Common myeloid progenitor, CD34-positive (primary cell): ENCODE results near the gene MAN2C1.
"Not testable (repeated sequence)": the region's sequence is repeated elsewhere in the genome, so short reads cannot be mapped to it uniquely, and the experiment has no call there.

ENCODE experiments used
- CTCF ChIA-PET: fragments of 350-600 bp; sonication (Branson Sonifier 250); formaldehyde crosslinking; loops from one replicate; lab custom pipeline; 2021; ENCODE audit warnings: antibody characterized with exemption; lab: Charles Lee
- POLR2A ChIA-PET: fragments of 350-600 bp; sonication (Branson Sonifier 250); formaldehyde crosslinking; loops from one replicate; lab custom pipeline; 2021; ENCODE audit warnings: antibody characterized with exemption; lab: Charles Lee
- DNase-seq, 3 donors: peaks; one replicate each; pipeline versions ENCODE4 v3.0.0 to v3.0.0-alpha.2; 2013
- H3K27ac ChIP-seq, 2 experiments: 1 replicate in 1 of 2; 2 replicates in 1 of 2; pipeline ENCODE4 v1.7.0; 2013; ENCODE audit warnings: inconsistent platforms in 2 of 2, low read length in 2 of 2, mild to moderate bottlenecking in 2 of 2, low read depth in 1 of 2, moderate library complexity in 1 of 2; ENCODE audit not compliant: severe bottlenecking in 2 of 2, insufficient read depth in 1 of 2, poor library complexity in 1 of 2
- H3K27me3 ChIP-seq, 5 experiments: replicated peaks in 2 of 5; 1 replicate in 3 of 5; 2 replicates in 2 of 5; pipeline versions ENCODE4 v1.6.1 to v1.7.0; 2013; ENCODE audit warnings: low read length in 4 of 5, mild to moderate bottlenecking in 2 of 5, moderate library complexity in 2 of 5, inconsistent platforms in 1 of 5; ENCODE audit not compliant: insufficient read depth in 5 of 5, control insufficient read depth in 4 of 5
- H3K36me3 ChIP-seq, 4 experiments: 1 replicate in 2 of 4; 2 replicates in 2 of 4; pipeline versions ENCODE4 v1.6.1 to v1.7.0; 2013; ENCODE audit warnings: low read length in 3 of 4, control low read depth in 1 of 4, mild to moderate bottlenecking in 1 of 4; ENCODE audit not compliant: control insufficient read depth in 4 of 4, insufficient read depth in 4 of 4
- H3K4me1 ChIP-seq, 4 experiments: 1 replicate in 3 of 4; 2 replicates in 1 of 4; pipeline versions ENCODE4 v1.6.1 to v1.7.1; 2013; ENCODE audit warnings: low read length in 3 of 4, mild to moderate bottlenecking in 3 of 4, control low read depth in 1 of 4, inconsistent platforms in 1 of 4, moderate library complexity in 1 of 4; ENCODE audit not compliant: control insufficient read depth in 4 of 4, insufficient read depth in 4 of 4; ENCODE audit errors: control extremely low read depth in 1 of 4
- H3K4me3 ChIP-seq, 7 experiments: 1 replicate in 4 of 7; 2 replicates in 3 of 7; pipeline versions ENCODE4 v1.5.1 to v1.7.0; 2013; ENCODE audit warnings: mild to moderate bottlenecking in 7 of 7, low read length in 6 of 7, moderate library complexity in 6 of 7, inconsistent platforms in 2 of 7, low read depth in 2 of 7, control low read depth in 1 of 7; ENCODE audit not compliant: insufficient read depth in 4 of 7, control insufficient read depth in 1 of 7; ENCODE audit errors: extremely low read depth in 1 of 7
- H3K9me3 ChIP-seq, 5 experiments: 1 replicate in 4 of 5; 2 replicates in 1 of 5; pipeline versions ENCODE4 v1.6.1 to v1.7.1; 2013; ENCODE audit warnings: low read length in 4 of 5, mild to moderate bottlenecking in 2 of 5, inconsistent platforms in 1 of 5, low read depth in 1 of 5, moderate library complexity in 1 of 5; ENCODE audit not compliant: control insufficient read depth in 4 of 5, insufficient read depth in 2 of 5; ENCODE audit errors: control extremely low read depth in 1 of 5
- WGBS: methylation state at CpG from one replicate; pipeline ENCODE4 v1.1.5; 2013; ENCODE audit not compliant: insufficient coverage; 5-methylcytosine and 5-hydroxymethylcytosine counted together

MAN2C1 gene

DNA sequence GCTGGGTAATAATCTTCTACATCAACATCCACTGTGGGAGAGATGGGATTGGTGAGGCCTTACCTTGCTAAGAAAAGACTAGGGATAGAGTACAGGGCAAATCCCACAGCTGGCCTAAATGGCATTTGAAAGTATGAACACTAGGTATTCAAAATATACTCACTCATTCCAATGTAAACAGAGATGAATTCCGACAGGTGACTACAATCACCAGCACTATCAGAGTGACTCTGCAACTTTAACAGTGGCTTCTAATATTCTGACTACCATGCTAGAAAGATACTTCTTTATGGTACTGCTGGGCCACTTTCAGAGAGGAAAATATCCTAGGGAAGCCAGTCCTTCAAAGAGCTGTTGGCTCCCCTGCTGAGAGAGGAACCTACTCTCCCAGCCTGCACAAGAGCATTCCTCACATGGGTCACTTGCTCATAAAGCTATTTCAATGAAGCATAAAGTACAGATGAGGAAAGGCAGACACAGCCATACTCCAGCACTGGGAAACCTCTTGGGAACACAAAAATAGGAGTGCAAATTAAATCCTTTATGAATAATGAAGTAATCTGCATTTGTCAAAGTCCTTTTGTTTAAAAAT lies 21.5 kb upstream of the MAN2C1 start:
- H3K27ac ChIP-seq: no peak overlapping the region
- no peaks in the 10 kb centered on the region for H3K9me3 ChIP-seq
- H3K4me1 ChIP-seq: no peaks in the 10 kb centered on the region
- peaks cover 31 to 94% (median 68%) of the 10 kb centered on the region in 4 experiments for H3K36me3 ChIP-seq
- H3K4me3 ChIP-seq: no peak overlapping the region
- ChIA-PET CTCF (interaction anchor here (0.8 kb wide), 1 partner anchor 23 kb away, joined by 4 read pairs; no protein-coding TSS in a partner anchor), POLR2A (no interaction called here)
- no peaks in the 10 kb centered on the region for H3K27me3 ChIP-seq
- DNase-seq: no peak
- 100% methylated on average over 1 of the region's 1 CpG for WGBS

DNA sequence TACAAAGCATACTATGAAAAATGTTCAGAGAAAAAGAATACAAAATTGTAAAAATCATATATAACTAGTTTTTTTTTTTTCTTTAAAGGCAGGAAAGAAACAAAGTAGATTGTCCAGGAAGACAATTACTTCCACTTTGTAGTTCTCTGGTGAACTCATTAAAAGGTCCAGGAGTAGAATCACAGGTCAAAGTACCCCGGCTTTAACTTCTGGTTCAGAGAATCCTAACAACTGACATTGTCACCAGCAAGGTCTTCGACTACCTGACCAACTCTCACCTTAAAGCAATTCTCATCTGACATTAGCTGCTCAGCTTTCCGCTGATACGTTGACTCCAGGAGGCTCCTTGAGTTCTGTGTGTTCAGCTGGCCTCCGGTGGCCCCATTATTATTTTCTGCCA lies 15.6 kb upstream of the MAN2C1 start:
- H3K9me3 ChIP-seq, H3K4me3 ChIP-seq, H3K27me3 ChIP-seq, H3K27ac ChIP-seq, H3K4me1 ChIP-seq, POLR2A ChIA-PET, DNase-seq: not testable (repeated sequence)
- peaks cover 19 to 84% (median 56%) of the 10 kb centered on the region in 4 experiments for H3K36me3 ChIP-seq
- CTCF ChIA-PET: interaction anchor here (2.3 kb wide), 1 partner anchor 16 kb away, joined by 8 read pairs; the partner anchor contains the start of gene MAN2C1
- 94% methylated on average over 4 of the region's 5 CpGs for WGBS

DNA sequence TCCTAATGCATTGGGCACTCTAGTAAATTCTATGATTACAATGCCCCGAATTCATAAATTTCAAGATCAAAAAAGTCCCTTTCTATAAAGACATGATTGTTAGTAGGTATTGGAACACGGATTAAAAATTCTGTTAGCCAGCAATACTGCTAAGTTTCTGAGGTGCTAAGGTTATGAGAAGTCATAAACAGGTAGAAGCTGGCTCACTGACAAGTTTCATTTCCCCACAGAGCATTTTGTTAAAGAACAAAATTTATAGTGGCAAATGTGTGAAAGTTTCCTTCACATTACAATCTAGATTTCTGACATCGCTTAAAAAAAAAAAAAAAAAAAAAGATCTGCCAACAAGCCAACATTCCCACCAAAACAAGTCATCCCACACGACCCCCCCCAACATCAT lies 12.4 kb upstream of the MAN2C1 start:
- CTCF ChIA-PET: interaction anchor here (0.9 to 3.4 kb wide), 3 partner anchors 12 to 19 kb away, joined by 3 to 16 read pairs (median 3); partner anchors contain the start of gene MAN2C1
- peaks cover 17 to 78% (median 49%) of the 10 kb centered on the region in 4 experiments for H3K36me3 ChIP-seq
- H3K9me3 ChIP-seq: no peaks in the 10 kb centered on the region
- no peak overlapping the region for H3K27ac ChIP-seq
- H3K4me3 ChIP-seq: no peak overlapping the region
- no peaks in the 10 kb centered on the region for H3K27me3 ChIP-seq
- no peak for DNase-seq
- POLR2A ChIA-PET: interaction anchor here (1.2 kb wide), 1 partner anchor 10 kb away, joined by 6 read pairs; no protein-coding TSS in a partner anchor
- WGBS: 100% methylated on average over 1 of the region's 4 CpGs
- H3K4me1 ChIP-seq: no peaks in the 10 kb centered on the region

DNA sequence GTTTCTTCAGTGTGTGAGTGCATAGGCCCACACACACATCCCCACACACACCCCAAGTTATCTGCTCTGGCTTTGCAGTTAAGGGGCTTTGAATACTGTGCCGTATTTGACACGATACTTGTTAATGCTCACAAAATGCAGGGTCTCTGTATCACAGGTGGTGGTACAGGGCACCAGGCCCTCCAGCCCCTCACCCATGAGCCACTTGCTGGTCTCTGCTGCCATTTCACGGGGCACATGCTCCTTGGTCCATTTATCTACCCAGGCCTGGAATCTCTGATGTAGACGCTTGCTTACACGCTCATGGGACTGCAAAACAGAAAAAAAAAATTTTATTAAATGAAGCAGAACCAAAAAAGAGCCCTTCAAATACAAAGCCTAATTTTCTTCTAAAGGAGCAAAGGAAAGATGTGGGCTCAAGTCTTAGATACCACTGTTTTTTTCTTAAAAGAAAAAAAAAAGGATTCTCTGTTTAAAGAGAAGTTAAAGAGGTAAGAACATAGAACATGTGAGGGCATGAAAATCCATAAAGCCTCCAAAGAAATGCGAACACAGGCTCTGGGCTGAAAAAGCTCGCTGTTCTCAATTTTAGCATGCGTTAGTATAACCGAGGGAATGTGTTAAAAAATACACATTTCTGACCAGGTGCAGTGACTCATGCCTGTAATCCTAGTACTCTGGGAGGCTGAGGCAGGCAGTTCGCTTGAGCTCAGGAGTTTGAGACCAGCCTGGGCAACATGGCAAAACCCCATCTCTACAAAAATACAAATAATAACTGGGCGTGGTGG lies 3.7 kb upstream of the MAN2C1 start:
- CTCF ChIA-PET: no interaction called here

DNA sequence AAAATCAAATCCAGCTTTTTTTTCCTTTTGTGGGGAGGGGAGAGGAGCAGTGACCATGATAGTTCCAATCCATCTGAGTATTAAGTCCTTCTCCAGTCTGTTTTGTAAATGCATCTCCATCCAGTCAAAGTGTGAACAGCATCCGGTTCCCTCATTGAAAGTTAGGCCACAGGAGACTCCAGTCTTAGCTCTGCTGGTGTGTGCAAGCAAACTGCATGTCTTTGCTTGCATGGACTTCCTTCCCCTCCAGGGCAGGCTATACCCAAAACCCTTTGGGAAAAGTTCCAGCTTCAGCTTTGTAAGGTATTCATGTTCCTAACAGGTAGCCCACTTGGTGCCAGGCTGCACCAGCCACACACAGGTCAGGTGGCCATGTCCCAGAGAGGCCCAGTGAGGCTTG lies 3.1 kb upstream of the MAN2C1 start:
- no peak for DNase-seq
- CTCF ChIA-PET: interaction anchor here (0.9 kb wide), 1 partner anchor 16 kb away, joined by 3 read pairs; no protein-coding TSS in a partner anchor
- WGBS: 100% methylated on average over 1 of the region's 1 CpG
- H3K27me3 ChIP-seq: no peaks in the 10 kb centered on the region
- no peaks in the 10 kb centered on the region for H3K9me3 ChIP-seq
- no peak overlapping the region for H3K4me3 ChIP-seq
- H3K4me1 ChIP-seq: peaks cover 5 to 23% (median 15%) of the 10 kb centered on the region in 4 experiments
- H3K27ac ChIP-seq: no peak overlapping the region
- POLR2A ChIA-PET: no interaction called here
- H3K36me3 ChIP-seq: peaks cover 30 to 65% (median 50%) of the 10 kb centered on the region in 4 experiments

More for the DNA sequence above, 3.7 kb upstream of the MAN2C1 start:
- Histone ChIP-seq H3K27ac (no peak overlapping the region), H3K27me3 (no peaks in the 10 kb centered on the region), H3K4me3 (no peak overlapping the region), H3K9me3 (no peaks in the 10 kb centered on the region), H3K36me3 (peaks cover 27 to 63% (median 49%) of the 10 kb centered on the region in 4 experiments), H3K4me1 (peaks cover 5 to 23% (median 15%) of the 10 kb centered on the region in 4 experiments)
- POLR2A ChIA-PET: no interaction called here
- DNase-seq: no peak
- 98% methylated on average over 7 of the region's 11 CpGs for WGBS

GRCh38 chr15:75369897-75370581 lies 1.6 kb upstream of the MAN2C1 start:
- H3K9me3 ChIP-seq: no peaks in the 10 kb centered on the region
- H3K27me3 ChIP-seq: no peaks in the 10 kb centered on the region
- DNase-seq: no peak
- ChIA-PET CTCF (interaction anchor here (1.0 to 3.0 kb wide), 5 partner anchors 9 to 154 kb away, joined by 3 to 16 read pairs (median 3); no protein-coding TSS in a partner anchor), POLR2A (interaction anchor here (0.7 kb wide), 1 partner anchor 328 kb away, joined by 4 read pairs; no protein-coding TSS in a partner anchor)
- peak overlapping the region in 1 of 7 experiments; percentile 84 for H3K4me3 ChIP-seq
- 98% methylated on average over 5 of the region's 7 CpGs for WGBS
- H3K36me3 ChIP-seq: peaks cover 22 to 61% (median 46%) of the 10 kb centered on the region in 4 experiments
- peaks cover 5 to 23% (median 15%) of the 10 kb centered on the region in 4 experiments for H3K4me1 ChIP-seq
- H3K27ac ChIP-seq: no peak overlapping the region
